ENCODE measurements around the gene SLX4.

SLX4 gene

GRCh38 chr16:3578121-3578520, 33.3 kb downstream of the SLX4 start:
- no peak overlapping the region for H3K27ac ChIP-seq (ENCODE audit: low read depth, low read length)
- H2BK120ac ChIP-seq (ENCODE audit: insufficient read depth, low read length, poor library complexity), result no peak overlapping the region
- no peak overlapping the region for H3K14ac ChIP-seq (ENCODE audit: low read length)
- no peaks in the 10 kb centered on the region for H3K27me3 ChIP-seq (ENCODE audit: insufficient read depth, low read length)
- no peak overlapping the region for H4K12ac ChIP-seq (ENCODE audit: low read depth, low read length)
- H3K23ac ChIP-seq (ENCODE audit: low read length), result no peak overlapping the region
- H3K4me3 ChIP-seq (ENCODE audit: low read depth, low read length), result no peak overlapping the region
- no peaks in the 10 kb centered on the region for H3K9me3 ChIP-seq (ENCODE audit: insufficient read depth, low read depth, low read length)
- no peak for DNase-seq
- no peaks in the 10 kb centered on the region for H3K79me1 ChIP-seq (ENCODE audit: low read length)
- no peaks in the 10 kb centered on the region for H3K79me2 ChIP-seq (ENCODE audit: control insufficient read depth, insufficient read depth, low read length, poor library complexity)
- H2BK5ac ChIP-seq (ENCODE audit: low read depth, low read length, poor library complexity), result no peak overlapping the region
- no peak overlapping the region for H2AFZ ChIP-seq (ENCODE audit: insufficient read depth, low read length, poor library complexity)
- H4K8ac ChIP-seq (ENCODE audit: low read depth, low read length), result no peak overlapping the region
- no peak overlapping the region for H2BK12ac ChIP-seq (ENCODE audit: low read length)
- H3K4me1 ChIP-seq (ENCODE audit: control insufficient read depth in 1 of 2, insufficient read depth in 2 of 2, low read length in 2 of 2), result peaks cover 0 to 3% of the 10 kb centered on the region in 2 experiments
- H3K4me2 ChIP-seq (ENCODE audit: low read length), result no peak overlapping the region
- no peak overlapping the region for H3K9ac ChIP-seq (ENCODE audit: low read length)
- H2AK5ac ChIP-seq (ENCODE audit: low read length), result no peak overlapping the region
- no CpG with 5 or more reads among the region's 8 CpGs for WGBS (ENCODE audit: extremely low coverage, insufficient coverage, insufficient read length)
- no peak overlapping the region for H3K18ac ChIP-seq (ENCODE audit: low read length)
- peaks cover 11 to 13% of the 10 kb centered on the region in 2 experiments for H3K36me3 ChIP-seq (ENCODE audit: control insufficient read depth in 1 of 2, insufficient read depth in 2 of 2, low read length in 2 of 2)
- no peak overlapping the region for H4K91ac ChIP-seq (ENCODE audit: low read depth, low read length)
- H3K4ac ChIP-seq (ENCODE audit: low read depth, low read length), result no peak overlapping the region

DNA sequence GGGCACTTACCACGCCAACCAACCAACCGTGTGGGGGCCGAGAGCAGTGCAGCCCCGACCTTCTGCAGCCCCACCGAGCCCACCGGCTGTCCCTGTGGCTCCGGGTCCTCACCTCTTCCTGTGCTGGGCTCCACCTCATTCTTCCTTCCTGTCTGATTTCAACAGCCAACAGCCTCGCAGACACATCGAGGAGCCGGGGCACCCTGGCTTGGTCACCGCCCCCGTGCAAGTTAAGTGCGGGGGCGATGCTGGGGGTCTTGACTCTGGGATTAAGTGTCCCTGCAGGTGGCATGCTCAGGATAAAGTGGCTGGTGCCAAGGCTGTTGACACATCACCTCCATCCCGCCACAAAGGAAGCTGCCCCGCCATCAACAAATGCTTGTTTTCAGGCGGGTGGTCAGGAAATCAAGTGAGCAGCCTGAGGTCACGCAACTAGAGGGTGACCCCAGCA, 34.1 kb downstream of the SLX4 start, which contains the start of gene NLRC3:
Gene NLRC3 (minus strand): TSS at position 102 of the 451 bp plus-strand sequence. CDS start 12,367 bp downstream, outside the sequence.
- no peak for DNase-seq
- no peak within 1 kb of the TSS for H4K12ac ChIP-seq (ENCODE audit: low read depth, low read length)
- no peak within 1 kb of the TSS for H4K8ac ChIP-seq (ENCODE audit: low read depth, low read length)
- H3K36me3 ChIP-seq (ENCODE audit: control insufficient read depth in 1 of 2, insufficient read depth in 2 of 2, low read length in 2 of 2), result peaks cover 3 to 5% of the 10 kb centered on the region in 2 experiments
- no peak within 1 kb of the TSS for H2BK120ac ChIP-seq (ENCODE audit: insufficient read depth, low read length, poor library complexity)
- no peak within 1 kb of the TSS for H3K14ac ChIP-seq (ENCODE audit: low read length)
- H4K91ac ChIP-seq (ENCODE audit: low read depth, low read length), result no peak within 1 kb of the TSS
- H3K9ac ChIP-seq (ENCODE audit: low read length), result no peak within 1 kb of the TSS
- H2BK5ac ChIP-seq (ENCODE audit: low read depth, low read length, poor library complexity), result no peak within 1 kb of the TSS
- H3K79me1 ChIP-seq (ENCODE audit: low read length), result no peaks in the 10 kb centered on the region
- H3K27ac ChIP-seq (ENCODE audit: low read depth, low read length), result no peak within 1 kb of the TSS
- H3K4me2 ChIP-seq (ENCODE audit: low read length), result no peak within 1 kb of the TSS
- H3K79me2 ChIP-seq (ENCODE audit: control insufficient read depth, insufficient read depth, low read length, poor library complexity), result no peaks in the 10 kb centered on the region
- no peaks in the 10 kb centered on the region for H3K27me3 ChIP-seq (ENCODE audit: insufficient read depth, low read length)
- no peak within 1 kb of the TSS for H3K23ac ChIP-seq (ENCODE audit: low read length)
- no peak within 1 kb of the TSS for H2AFZ ChIP-seq (ENCODE audit: insufficient read depth, low read length, poor library complexity)
- no peak within 1 kb of the TSS for H3K18ac ChIP-seq (ENCODE audit: low read length)
- no peak within 1 kb of the TSS for H3K4me3 ChIP-seq (ENCODE audit: low read depth, low read length)
- no peak within 1 kb of the TSS for H3K4ac ChIP-seq (ENCODE audit: low read depth, low read length)
- H3K4me1 ChIP-seq (ENCODE audit: control insufficient read depth in 1 of 2, insufficient read depth in 2 of 2, low read length in 2 of 2), result peaks cover 0 to 3% of the 10 kb centered on the region in 2 experiments
- H2BK12ac ChIP-seq (ENCODE audit: low read length), result no peak within 1 kb of the TSS
- no CpG with 5 or more reads among the region's 18 CpGs for WGBS (ENCODE audit: extremely low coverage, insufficient coverage, insufficient read length)
- H3K9me3 ChIP-seq (ENCODE audit: insufficient read depth, low read depth, low read length), result no peaks in the 10 kb centered on the region
- no peak within 1 kb of the TSS for H2AK5ac ChIP-seq (ENCODE audit: low read length)

DNA sequence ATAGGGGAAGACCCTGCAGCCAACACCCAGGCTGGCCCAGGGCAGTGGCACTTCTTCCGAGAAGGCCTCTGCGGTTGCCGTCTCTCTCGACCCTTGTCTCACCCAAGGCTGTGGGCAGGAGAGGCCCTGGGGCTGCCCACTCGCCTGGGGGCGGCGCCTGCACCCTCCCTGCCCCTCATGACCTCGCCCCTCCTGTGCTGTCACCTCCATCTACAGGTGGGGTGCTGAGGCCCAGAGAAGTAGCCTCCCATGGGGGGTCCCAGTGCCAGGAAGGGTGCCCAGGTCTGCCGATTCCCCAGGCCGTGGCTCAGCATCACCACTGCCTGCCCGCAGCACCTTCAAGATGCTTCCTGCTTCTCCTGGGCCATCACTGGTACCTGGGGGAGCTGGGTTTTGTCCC, 35.2 kb downstream of the SLX4 start:
- Histone ChIP-seq H3K27me3 (ENCODE audit: insufficient read depth, low read length) (no peaks in the 10 kb centered on the region), H3K4me1 (ENCODE audit: control insufficient read depth in 1 of 2, insufficient read depth in 2 of 2, low read length in 2 of 2) (peaks cover 0 to 3% of the 10 kb centered on the region in 2 experiments), H3K79me2 (ENCODE audit: control insufficient read depth, insufficient read depth, low read length, poor library complexity) (no peaks in the 10 kb centered on the region), H4K91ac (ENCODE audit: low read depth, low read length) (no peak overlapping the region), H3K27ac (ENCODE audit: low read depth, low read length) (no peak overlapping the region), H2AFZ (ENCODE audit: insufficient read depth, low read length, poor library complexity) (no peak overlapping the region), H2AK5ac (ENCODE audit: low read length) (no peak overlapping the region), H2BK5ac (ENCODE audit: low read depth, low read length, poor library complexity) (no peak overlapping the region), H2BK120ac (ENCODE audit: insufficient read depth, low read length, poor library complexity) (no peak overlapping the region), H3K4me2 (ENCODE audit: low read length) (no peak overlapping the region), H3K9ac (ENCODE audit: low read length) (no peak overlapping the region), H3K18ac (ENCODE audit: low read length) (no peak overlapping the region), H2BK12ac (ENCODE audit: low read length) (no peak overlapping the region), H3K4ac (ENCODE audit: low read depth, low read length) (no peak overlapping the region), H4K12ac (ENCODE audit: low read depth, low read length) (no peak overlapping the region), H3K4me3 (ENCODE audit: low read depth, low read length) (no peak overlapping the region), H3K9me3 (ENCODE audit: insufficient read depth, low read depth, low read length) (no peaks in the 10 kb centered on the region), H3K23ac (ENCODE audit: low read length) (no peak overlapping the region), H3K14ac (ENCODE audit: low read length) (no peak overlapping the region), H4K8ac (ENCODE audit: low read depth, low read length) (no peak overlapping the region), H3K79me1 (ENCODE audit: low read length) (no peaks in the 10 kb centered on the region), H3K36me3 (ENCODE audit: control insufficient read depth in 1 of 2, insufficient read depth in 2 of 2, low read length in 2 of 2) (no peaks in the 10 kb centered on the region)
- no peak for DNase-seq
- no CpG with 5 or more reads among the region's 11 CpGs for WGBS (ENCODE audit: extremely low coverage, insufficient coverage, insufficient read length)

- no peak for DNase-seq
- Histone ChIP-seq H3K18ac (ENCODE audit: low read length) (no peak overlapping the region), H3K14ac (ENCODE audit: low read length) (no peak overlapping the region), H2AK5ac (ENCODE audit: low read length) (no peak overlapping the region), H3K4me2 (ENCODE audit: low read length) (no peak overlapping the region), H2BK12ac (ENCODE audit: low read length) (no peak overlapping the region), H3K36me3 (ENCODE audit: control insufficient read depth in 1 of 2, insufficient read depth in 2 of 2, low read length in 2 of 2) (no peaks in the 10 kb centered on the region), H3K23ac (ENCODE audit: low read length) (no peak overlapping the region), H3K4ac (ENCODE audit: low read depth, low read length) (no peak overlapping the region), H3K79me1 (ENCODE audit: low read length) (no peaks in the 10 kb centered on the region), H2AFZ (ENCODE audit: insufficient read depth, low read length, poor library complexity) (no peak overlapping the region), H3K9ac (ENCODE audit: low read length) (no peak overlapping the region), H3K27me3 (ENCODE audit: insufficient read depth, low read length) (no peaks in the 10 kb centered on the region), H2BK120ac (ENCODE audit: insufficient read depth, low read length, poor library complexity) (no peak overlapping the region), H2BK5ac (ENCODE audit: low read depth, low read length, poor library complexity) (no peak overlapping the region), H3K4me1 (ENCODE audit: control insufficient read depth in 1 of 2, insufficient read depth in 2 of 2, low read length in 2 of 2) (peaks cover 0 to 3% of the 10 kb centered on the region in 2 experiments), H4K12ac (ENCODE audit: low read depth, low read length) (no peak overlapping the region), H3K9me3 (ENCODE audit: insufficient read depth, low read depth, low read length) (peaks cover 2% of the 10 kb centered on the region), H3K79me2 (ENCODE audit: control insufficient read depth, insufficient read depth, low read length, poor library complexity) (no peaks in the 10 kb centered on the region), H3K4me3 (ENCODE audit: low read depth, low read length) (no peak overlapping the region), H4K91ac (ENCODE audit: low read depth, low read length) (no peak overlapping the region), H4K8ac (ENCODE audit: low read depth, low read length) (no peak overlapping the region), H3K27ac (ENCODE audit: low read depth, low read length) (no peak overlapping the region)
- WGBS (ENCODE audit: extremely low coverage, insufficient coverage, insufficient read length), result no CpG with 5 or more reads among the region's 13 CpGs
These were observed 35.9 kb downstream of the SLX4 start for GRCh38 chr16:3575491-3575890.

Measured in trophoblast cell (in vitro differentiated cells and primary cell).